Thyroid gland (tissue), 4 donors: ENCODE results near the gene AGBL4. TPM values are rescaled to one million over a fixed set of nuclear protein-coding genes. Genes with fewer than 3 reads are reported as not detected.

Source experiments
- DNase-seq, 2 donors: peaks; one replicate each; pipeline ENCODE4 v3.0.0-alpha.2; 2019
- H3K27ac ChIP-seq, 3 donors: fragments of 200-600 bp; sonication (generic); 1 replicate in 2 of 3; 2 replicates in 1 of 3; pipeline ENCODE4 v1.5.1; 2016 to 2019; ENCODE audit warnings: mild to moderate bottlenecking in 1 of 3, moderate library complexity in 1 of 3
- H3K27me3 ChIP-seq: fragments of 200-600 bp; sonication (generic); one replicate; pipeline ENCODE4 v1.5.1; 2019
- H3K36me3 ChIP-seq, 2 donors: fragments of 200-600 bp; sonication (generic); one replicate each; pipeline ENCODE4 v1.5.1; 2016 to 2019
- H3K4me1 ChIP-seq, 2 donors: fragments of 200-600 bp; sonication (generic); one replicate each; pipeline ENCODE4 v1.5.1; 2017 to 2019
- H3K4me3 ChIP-seq, 3 donors: fragments of 200-600 bp; sonication (generic); replicated peaks in 1 of 3; 1 replicate in 2 of 3; 2 replicates in 1 of 3; pipeline ENCODE4 v1.5.1; 2016; ENCODE audit warnings: mild to moderate bottlenecking in 1 of 3
- H3K9me3 ChIP-seq: fragments of 200-600 bp; sonication (generic); one replicate; pipeline ENCODE4 v1.5.1; 2017
- CTCF ChIP-seq, 6 experiments: fragments of 200-600 bp in 3 of 6; fragments of 450-650 bp in 3 of 6; sonication (generic) in 3 of 6; IDR thresholded peaks; one replicate each; pipeline ENCODE4 v1.5.1; 2016 to 2019; ENCODE audit warnings: antibody characterized with exemption in 6 of 6, mild to moderate bottlenecking in 2 of 6, inconsistent platforms in 1 of 6, moderate library complexity in 1 of 6
- POLR2A ChIP-seq, 2 donors: fragments of 450-650 bp; IDR thresholded peaks; one replicate each; pipeline ENCODE4 v1.6.1; 2017; ENCODE audit warnings: antibody characterized with exemption in 2 of 2, mild to moderate bottlenecking in 2 of 2, moderate library complexity in 1 of 2
- WGBS, 2 donors: methylation state at CpG; one replicate each; pipeline ENCODE4 v1.1.5; 2017; 5-methylcytosine and 5-hydroxymethylcytosine counted together
- intact Hi-C: fragments of 100-400 bp; cut with DNase I; formaldehyde crosslinking; loops from one replicate; pipeline ENCODE4 v1.15.1; 2023
- total RNA-seq, 4 donors: library from RNA; depleted of rRNA; stranded (reverse); fragments of >200 nt; gene quantifications; one replicate each; pipeline ENCODE4 v1.2.3, GENCODE V29; 2016

Gene AGBL4
- total RNA-seq, 4 donors from 2014 or later = 2.1 to 6.0 (median 4.8) TPM

- Histone ChIP-seq H3K36me3 (no peaks in the 10 kb centered on the region), H3K27me3 (no peaks in the 10 kb centered on the region), H3K4me3 (no peak overlapping the region), H3K4me1 (no peaks in the 10 kb centered on the region), H3K27ac (no peak overlapping the region), H3K9me3 (no peaks in the 10 kb centered on the region)
- intact Hi-C loops = no loop called here
- WGBS, 2 donors = 74 to 89% methylated on average over 2 of the region's 2 CpGs
- TF ChIP-seq POLR2A (IDR thresholded peaks at IDR 0.05) = no peak
- TF ChIP-seq CTCF (IDR thresholded peaks at IDR 0.05) = no peak
- no peak for DNase-seq
Measured at GRCh38 chr1:49346767-49347349, 676.9 kb downstream of the AGBL4 start.

GRCh38 chr1:49340576-49340975 is 683.2 kb downstream of the AGBL4 start:
- intact Hi-C loops = no loop called here
- H3K27me3 ChIP-seq = no peaks in the 10 kb centered on the region
- no peaks in the 10 kb centered on the region for H3K36me3 ChIP-seq
- DNase-seq = no peak
- no peak overlapping the region for H3K4me3 ChIP-seq
- no peak overlapping the region for H3K27ac ChIP-seq
- WGBS, 2 donors = 86 to 91% methylated on average over 2 of the region's 2 CpGs
- no peaks in the 10 kb centered on the region for H3K4me1 ChIP-seq
- no peaks in the 10 kb centered on the region for H3K9me3 ChIP-seq
- no peak for TF ChIP-seq POLR2A (IDR thresholded peaks at IDR 0.05)
- no peak for TF ChIP-seq CTCF (IDR thresholded peaks at IDR 0.05)

DNA sequence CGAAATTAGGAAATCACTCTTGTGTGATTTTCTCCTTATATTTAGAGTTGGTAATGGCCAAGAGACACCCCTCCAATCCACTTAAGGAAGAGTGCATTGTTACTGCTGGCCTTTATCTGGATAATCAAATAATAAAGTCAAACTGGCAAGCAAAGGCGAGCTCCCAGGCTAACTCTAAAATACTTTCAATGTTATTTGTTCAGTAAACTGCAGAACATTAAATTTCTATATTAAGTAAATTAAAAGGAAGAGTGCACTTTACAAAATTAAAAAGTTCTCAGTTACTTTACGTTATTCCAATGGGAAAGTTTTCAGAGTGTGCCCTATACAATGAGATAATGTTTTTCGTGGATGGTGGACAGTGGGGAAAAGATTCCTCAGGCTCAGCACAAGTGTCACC is 684.7 kb downstream of the AGBL4 start:
- Histone ChIP-seq H3K4me1 (no peaks in the 10 kb centered on the region), H3K4me3 (no peak overlapping the region), H3K9me3 (no peaks in the 10 kb centered on the region), H3K27me3 (no peaks in the 10 kb centered on the region), H3K27ac (no peak overlapping the region), H3K36me3 (no peaks in the 10 kb centered on the region)
- intact Hi-C loops = no loop called here
- no peak for DNase-seq
- TF ChIP-seq CTCF (IDR thresholded peaks at IDR 0.05) (no peak), POLR2A (IDR thresholded peaks at IDR 0.05) (no peak)
- WGBS, 2 donors = 87 to 88% methylated on average over 4 of the region's 4 CpGs

GRCh38 chr1:49337251-49337650 is 686.5 kb downstream of the AGBL4 start:
- intact Hi-C loops = no loop called here
- Histone ChIP-seq H3K27ac (no peak overlapping the region), H3K36me3 (no peaks in the 10 kb centered on the region), H3K9me3 (no peaks in the 10 kb centered on the region), H3K27me3 (no peaks in the 10 kb centered on the region), H3K4me1 (no peaks in the 10 kb centered on the region), H3K4me3 (no peak overlapping the region)
- DNase-seq = no peak
- TF ChIP-seq POLR2A (IDR thresholded peaks at IDR 0.05) = no peak
- TF ChIP-seq CTCF (IDR thresholded peaks at IDR 0.05) = no peak
- WGBS, 2 donors = 92 to 100% methylated on average over 1 of the region's 1 CpG

- no peaks in the 10 kb centered on the region for H3K4me1 ChIP-seq
- no peaks in the 10 kb centered on the region for H3K36me3 ChIP-seq
- WGBS, 2 donors = 75 to 79% methylated on average over 2 of the region's 2 CpGs
- no peak overlapping the region for H3K4me3 ChIP-seq
- H3K27ac ChIP-seq = no peak overlapping the region
- TF ChIP-seq POLR2A (IDR thresholded peaks at IDR 0.05) = no peak
- TF ChIP-seq CTCF (IDR thresholded peaks at IDR 0.05) = no peak
- DNase-seq = no peak
- intact Hi-C loops = no loop called here
- H3K9me3 ChIP-seq = no peaks in the 10 kb centered on the region
- no peaks in the 10 kb centered on the region for H3K27me3 ChIP-seq
Measured at GRCh38 chr1:49333906-49334305, 689.8 kb downstream of the AGBL4 start.
